ENCODE data around the gene ZMPSTE24.

Gene ZMPSTE24

GRCh38 chr1:40232444-40232843 lies 25.6 kb upstream of the ZMPSTE24 start:
- no peak overlapping the region for H3K4me3 ChIP-seq (ENCODE audit: low read depth, low read length)
- no peak for TF ChIP-seq CTCF (conservative IDR thresholded peaks at IDR 0.05; ENCODE audit: low read depth, low read length)
- DNase-seq (ENCODE audit: low read depth), result no peak

- no peak for TF ChIP-seq CTCF (conservative IDR thresholded peaks at IDR 0.05; ENCODE audit: low read depth, low read length)
- no peak overlapping the region for H3K4me3 ChIP-seq (ENCODE audit: low read depth, low read length)
- no peak for DNase-seq (ENCODE audit: low read depth)
These were observed 18.4 kb upstream of the ZMPSTE24 start for GRCh38 chr1:40239626-40240025.

- TF ChIP-seq CTCF (conservative IDR thresholded peaks at IDR 0.05; ENCODE audit: low read depth, low read length), result no peak
- H3K4me3 ChIP-seq (ENCODE audit: low read depth, low read length), result no peak overlapping the region
- no peak for DNase-seq (ENCODE audit: low read depth)
These were observed 17.6 kb upstream of the ZMPSTE24 start for GRCh38 chr1:40240390-40240789.

- no peak for DNase-seq (ENCODE audit: low read depth)
- no peak for TF ChIP-seq CTCF (conservative IDR thresholded peaks at IDR 0.05; ENCODE audit: low read depth, low read length)
- H3K4me3 ChIP-seq (ENCODE audit: low read depth, low read length), result no peak overlapping the region
These were observed 16.7 kb upstream of the ZMPSTE24 start for GRCh38 chr1:40241362-40241761.

GRCh38 chr1:40243351-40243750 lies 14.7 kb upstream of the ZMPSTE24 start:
- no peak overlapping the region for H3K4me3 ChIP-seq (ENCODE audit: low read depth, low read length)
- DNase-seq (ENCODE audit: low read depth), result no peak
- TF ChIP-seq CTCF (conservative IDR thresholded peaks at IDR 0.05; ENCODE audit: low read depth, low read length), result no peak

GRCh38 chr1:40244138-40244744 lies 13.8 kb upstream of the ZMPSTE24 start:
- no peak for TF ChIP-seq CTCF (conservative IDR thresholded peaks at IDR 0.05; ENCODE audit: low read depth, low read length)
- DNase-seq (ENCODE audit: low read depth), result no peak

GRCh38 chr1:40245686-40246085 lies 12.3 kb upstream of the ZMPSTE24 start:
- no peak for TF ChIP-seq CTCF (conservative IDR thresholded peaks at IDR 0.05; ENCODE audit: low read depth, low read length)
- H3K4me3 ChIP-seq (ENCODE audit: low read depth, low read length), result no peak overlapping the region
- DNase-seq (ENCODE audit: low read depth), result no peak

More at GRCh38 chr1:40244138-40244744, 13.8 kb upstream of the ZMPSTE24 start:
- H3K4me3 ChIP-seq (ENCODE audit: low read depth, low read length), result no peak overlapping the region
